GM19372 (cell line): ENCODE data around the gene GYG1.
"Not testable (repeated sequence)": the region's sequence is repeated elsewhere in the genome, so short reads cannot be mapped to it uniquely, and the experiment has no call there.

Experiments
- ATAC-seq: cut with Tn5 transposase; IDR thresholded peaks from one replicate; pipeline ENCODE4 v1.9.1; 2021; ENCODE audit warnings: mild to moderate bottlenecking, low read depth, moderate library complexity; ENCODE audit not compliant: unreplicated experiment

Gene GYG1

DNA sequence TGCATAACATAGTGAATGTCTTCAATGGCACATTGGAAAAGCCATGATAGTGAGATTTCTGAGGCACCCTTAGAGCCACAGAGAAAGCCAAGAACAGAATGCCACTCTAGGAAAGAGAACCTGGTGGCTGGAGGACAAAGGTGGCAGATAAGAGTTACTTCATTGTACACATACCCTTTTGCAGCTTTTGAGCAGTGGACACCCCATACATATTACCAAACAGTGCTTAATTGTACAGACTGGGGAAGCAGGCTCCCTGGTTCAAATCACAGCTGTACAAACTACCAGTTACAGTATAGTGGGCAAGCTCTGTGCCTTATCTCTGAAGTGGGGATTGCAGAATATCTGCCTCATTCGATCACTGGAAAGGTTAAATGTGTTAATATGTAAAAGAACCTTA, 10.1 kb upstream of the GYG1 start:
- ATAC-seq, result no peak

DNA sequence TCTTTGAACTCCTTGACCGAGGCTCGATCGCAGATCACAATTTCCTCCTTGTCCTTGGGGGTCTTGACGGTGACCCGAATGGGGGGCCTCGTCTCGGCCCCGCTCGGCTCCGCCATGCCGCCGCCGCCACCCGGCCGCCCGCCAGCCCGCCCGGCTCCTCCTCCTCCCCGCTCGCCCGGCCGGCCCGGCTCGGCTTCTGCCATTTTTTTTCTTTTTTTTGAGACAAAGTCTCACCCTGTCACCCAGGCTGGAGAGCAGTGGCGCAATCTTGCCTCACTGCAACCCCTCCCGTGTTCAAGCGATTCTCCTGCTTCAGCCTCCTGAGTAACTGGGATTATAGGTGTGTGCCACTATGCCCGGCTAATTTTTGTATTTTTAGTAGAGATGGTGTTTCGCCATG, 3.8 kb upstream of the GYG1 start:
- not testable (repeated sequence) for ATAC-seq

DNA sequence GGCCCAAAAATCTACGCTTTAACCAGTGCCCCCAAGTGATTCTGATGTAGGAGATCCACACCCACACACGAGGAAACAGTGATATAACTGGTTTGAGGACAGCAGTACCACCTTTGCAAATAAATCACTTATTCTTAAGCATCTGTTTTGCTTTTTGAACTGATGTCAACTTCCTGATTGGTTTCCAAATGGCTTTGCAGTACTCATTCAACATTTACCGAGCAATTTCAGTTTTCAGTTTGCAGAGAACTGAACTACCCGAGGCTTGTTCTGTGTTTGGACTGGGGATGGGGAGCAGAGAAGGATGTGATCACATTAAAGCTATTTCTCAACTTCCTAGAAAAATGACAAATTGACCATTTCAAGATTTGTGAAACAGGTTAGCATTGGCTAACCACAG, 1.1 kb upstream of the GYG1 start:
- no peak for ATAC-seq

DNA sequence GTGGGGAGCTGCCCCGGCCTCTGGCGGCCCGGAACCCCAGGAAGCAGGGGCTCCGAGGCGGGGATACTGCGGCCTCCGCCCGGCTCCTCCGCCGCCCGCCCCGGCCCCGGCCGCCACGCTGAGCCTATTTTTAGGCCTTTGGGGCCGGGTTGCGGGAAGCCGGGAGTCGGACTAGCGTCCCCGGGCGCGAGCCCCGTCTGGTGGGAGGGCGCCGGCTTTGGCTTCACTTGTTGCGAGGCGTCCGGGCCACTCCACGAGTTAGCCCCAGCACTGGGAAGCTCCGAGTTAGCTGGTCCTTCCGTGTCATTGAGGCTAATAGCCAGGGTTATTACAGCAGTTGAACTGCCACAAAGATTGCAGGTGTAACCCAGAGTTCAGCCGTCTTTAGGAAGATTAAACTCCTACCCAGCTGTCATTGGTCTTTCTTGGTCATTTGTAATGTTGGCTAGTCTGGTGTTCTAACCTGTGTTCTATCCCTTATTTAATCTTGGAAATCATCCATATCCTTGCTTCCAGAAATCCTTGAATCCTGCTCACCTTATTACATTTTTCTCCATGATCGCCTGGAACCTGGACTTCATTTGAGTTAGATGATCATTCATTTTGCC, 791 bp downstream of the GYG1 start:
- ATAC-seq, result peak; percentile 30

DNA sequence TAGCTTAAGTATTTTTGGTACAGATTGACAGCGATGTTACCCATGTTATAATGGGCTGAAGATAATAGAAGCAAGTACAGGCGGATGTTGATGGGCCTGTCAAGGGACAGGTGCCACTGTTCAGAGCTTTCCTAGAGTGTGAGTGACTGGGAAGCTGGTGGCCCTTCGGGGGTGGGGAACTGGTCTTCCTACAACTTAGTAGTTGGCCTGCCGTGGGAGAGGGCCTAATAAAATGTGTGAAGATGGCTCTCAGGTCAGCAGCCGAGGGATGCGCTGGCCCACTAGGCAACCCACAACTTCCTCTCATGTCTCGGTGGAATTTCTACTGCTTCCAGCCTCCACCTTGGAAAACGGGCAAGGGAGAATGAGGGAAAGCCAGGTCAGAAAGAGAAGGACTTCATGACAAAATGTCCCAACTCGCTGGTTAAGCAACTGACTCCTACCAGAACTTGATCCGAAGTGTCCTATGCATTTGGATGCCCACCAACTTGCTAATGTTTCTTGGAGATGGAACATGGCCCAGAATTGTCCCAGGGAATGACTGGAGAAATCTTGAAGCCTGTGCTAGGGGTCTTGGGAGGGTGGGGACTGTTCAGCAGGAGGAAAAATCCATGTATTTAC, 1.4 kb downstream of the GYG1 start:
- no peak for ATAC-seq

DNA sequence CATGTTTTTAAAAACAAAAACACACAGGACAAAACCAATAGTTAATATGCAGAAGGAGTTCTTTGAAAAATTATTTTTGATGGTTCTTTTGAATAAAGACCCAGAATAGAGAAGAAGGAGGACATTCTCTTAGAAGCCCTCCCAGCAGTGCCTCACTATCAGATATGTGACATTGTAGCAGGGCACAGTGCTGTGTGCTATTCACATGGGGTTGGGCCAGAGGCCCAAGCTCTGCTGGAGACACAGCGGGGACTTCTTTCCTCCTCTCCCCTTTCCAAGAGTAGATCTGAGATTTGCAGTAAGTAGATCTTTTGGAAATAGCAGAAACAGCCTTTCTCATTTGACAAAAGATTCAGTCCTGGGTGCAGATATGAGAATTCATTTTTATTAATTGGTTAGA, 6.3 kb downstream of the GYG1 start:
- no peak for ATAC-seq

DNA sequence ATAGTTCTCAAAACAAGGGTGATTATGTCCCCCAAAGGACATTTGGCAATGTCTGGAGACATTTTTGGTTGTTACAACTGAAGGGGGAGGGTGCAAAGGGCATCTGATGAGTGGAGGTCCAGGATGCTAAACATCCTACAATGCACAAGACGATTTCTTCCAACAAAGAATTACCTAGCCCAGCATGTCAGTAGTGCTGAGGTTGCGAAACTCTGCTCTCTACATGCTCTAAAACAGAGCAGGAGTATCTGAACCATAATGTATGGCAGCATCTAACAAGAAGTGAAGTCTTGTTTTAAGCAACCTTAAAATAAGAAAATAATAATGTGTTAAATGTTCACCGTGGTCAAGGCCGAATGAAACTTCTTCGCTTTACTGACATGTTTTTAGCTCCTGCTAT, 7.0 kb downstream of the GYG1 start:
- ATAC-seq, result no peak

DNA sequence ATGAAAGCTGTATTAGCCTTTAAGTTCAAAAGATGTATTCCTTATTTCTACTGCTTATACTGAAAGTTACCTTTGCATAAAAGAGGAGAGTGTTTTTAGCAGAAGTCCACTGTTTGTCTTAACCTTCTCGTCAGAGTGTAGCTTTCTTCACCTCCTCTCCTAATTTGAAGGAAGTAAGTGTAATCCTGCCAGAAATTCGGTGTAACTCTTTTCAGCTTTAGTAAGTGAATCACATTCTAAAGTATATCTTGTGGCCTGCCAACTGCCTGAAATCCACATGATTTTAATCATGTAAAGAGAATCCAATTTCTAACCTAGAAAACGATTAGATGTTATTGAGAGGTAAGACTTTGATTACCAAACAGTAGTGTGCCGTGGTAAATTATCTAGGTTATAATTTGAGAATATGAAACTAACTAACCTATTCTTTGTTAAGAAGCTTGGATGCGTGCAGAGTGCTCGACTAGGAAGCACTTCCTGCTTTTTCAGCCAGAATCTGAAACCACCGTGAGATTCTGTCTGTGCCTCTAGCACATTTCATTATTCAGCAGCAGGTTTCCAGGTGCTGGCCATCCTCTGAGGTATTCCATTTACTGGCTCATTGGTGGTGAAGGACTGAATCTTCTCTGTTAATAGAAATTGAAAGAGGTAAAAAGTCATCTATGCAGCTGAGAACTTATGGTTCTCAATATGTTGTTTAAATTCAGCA, 7.5 kb downstream of the GYG1 start:
- ATAC-seq, result no peak

DNA sequence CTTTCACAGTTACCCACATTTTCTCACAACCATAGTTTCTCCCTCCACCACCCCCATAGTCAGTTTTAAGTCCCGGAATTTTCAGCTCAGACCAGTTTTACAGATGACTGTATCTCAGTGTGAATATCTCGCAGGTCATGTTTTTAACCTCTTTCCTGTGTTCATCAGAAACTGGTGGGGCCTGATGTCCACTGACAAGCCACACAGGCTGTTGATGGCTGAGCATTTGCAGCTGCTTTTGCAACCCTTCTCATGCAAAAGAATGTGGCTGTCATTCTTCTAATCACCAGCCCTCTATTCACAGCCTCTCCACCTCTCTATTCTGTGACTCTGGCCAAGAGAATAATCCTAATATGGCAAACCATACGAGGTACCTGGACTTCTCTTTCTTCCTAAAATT, 8.5 kb downstream of the GYG1 start:
- ATAC-seq, result no peak

DNA sequence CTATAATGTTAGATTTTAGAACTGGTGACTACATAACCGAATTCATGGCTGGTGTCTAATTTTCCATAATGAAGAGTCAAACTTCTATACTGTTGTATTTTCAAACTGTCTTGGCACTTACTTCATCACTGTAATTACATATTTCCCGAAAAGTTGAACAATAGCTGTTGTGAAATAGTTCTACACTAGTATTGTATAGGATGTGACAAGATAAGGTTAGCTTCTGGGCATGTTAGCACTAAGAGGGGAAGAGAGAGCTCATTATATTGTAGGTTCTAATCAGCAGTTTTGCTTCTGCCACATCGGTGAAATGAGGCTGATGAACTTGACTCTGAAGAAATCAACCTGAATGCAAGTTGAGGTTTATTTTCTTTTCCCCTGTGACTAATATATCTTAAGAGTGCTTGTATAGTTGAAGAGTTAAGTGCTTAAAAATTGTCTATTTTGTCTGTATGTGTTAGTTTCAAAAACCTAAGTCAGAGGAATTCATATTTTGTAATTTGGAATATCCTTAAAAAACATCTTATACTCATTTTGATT, 8.9 kb downstream of the GYG1 start:
- ATAC-seq, result no peak

DNA sequence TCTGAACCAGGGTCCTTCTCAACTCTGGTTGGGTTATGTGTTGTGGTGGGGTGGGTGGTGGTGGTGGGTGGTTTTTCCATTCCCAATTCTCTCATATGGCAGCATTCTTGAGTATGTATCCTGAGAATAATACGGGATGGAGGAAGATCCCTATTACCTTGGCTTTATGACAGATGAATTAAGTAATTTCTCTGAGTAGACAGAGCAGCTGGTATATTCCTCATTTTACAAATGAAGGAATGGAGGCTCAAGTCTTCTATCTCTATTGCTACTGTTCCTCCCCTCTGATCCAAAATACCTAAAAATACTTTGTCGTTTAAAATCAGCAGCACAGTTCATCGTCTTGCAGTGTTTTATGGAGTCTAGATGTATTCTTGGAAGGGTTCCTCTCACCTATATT, 10.4 kb downstream of the GYG1 start:
- no peak for ATAC-seq

DNA sequence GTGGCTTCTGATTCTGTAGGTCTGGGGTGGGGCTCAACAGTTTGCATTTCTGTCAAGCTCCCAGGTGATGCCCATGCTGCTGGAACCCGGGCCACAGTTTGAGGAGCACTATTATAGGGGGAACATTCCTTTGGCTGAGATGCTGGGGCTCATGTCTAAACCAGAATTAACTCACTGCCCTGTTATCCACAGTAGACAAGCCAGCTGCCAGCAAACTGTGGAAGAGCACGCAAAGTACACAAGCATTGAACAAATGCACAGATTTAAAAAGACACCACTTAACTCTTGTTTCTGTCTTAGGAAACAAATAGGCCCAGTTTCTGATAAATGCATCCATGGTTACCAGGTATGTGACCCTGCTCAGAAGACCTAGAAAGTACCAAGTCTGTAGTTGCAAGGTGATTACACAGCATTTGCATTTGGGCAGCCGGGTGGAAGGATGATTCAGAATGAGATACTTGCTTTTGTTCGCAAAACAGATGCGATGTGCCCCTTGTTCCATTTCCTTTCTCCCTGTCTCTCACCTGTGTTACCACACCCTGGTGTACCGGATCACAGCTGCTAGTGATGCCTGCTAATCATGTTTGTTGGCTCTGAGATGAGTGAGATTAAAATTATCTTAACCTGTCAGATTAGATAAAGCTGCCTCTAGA, 12.4 kb downstream of the GYG1 start:
- ATAC-seq, result no peak

DNA sequence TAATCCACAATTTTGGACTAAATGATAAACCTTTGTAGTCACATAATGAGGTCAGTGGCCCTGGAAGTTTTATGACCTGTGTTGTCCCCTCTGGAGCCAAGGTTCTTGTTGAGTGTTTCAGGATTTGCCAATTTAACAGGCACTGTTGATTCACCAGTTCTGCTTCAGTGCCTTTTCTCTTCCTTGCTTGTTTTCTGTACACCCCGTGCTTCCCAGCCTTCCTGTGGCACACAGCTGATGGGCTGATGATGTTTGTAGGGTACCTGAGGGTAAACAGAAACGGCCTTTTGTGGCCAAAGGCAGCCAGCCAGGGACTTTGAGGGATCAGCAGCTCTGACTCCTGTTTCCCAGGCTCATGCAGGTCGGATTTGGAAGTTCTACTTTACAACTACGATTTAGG, 13.3 kb downstream of the GYG1 start:
- ATAC-seq, result no peak

DNA sequence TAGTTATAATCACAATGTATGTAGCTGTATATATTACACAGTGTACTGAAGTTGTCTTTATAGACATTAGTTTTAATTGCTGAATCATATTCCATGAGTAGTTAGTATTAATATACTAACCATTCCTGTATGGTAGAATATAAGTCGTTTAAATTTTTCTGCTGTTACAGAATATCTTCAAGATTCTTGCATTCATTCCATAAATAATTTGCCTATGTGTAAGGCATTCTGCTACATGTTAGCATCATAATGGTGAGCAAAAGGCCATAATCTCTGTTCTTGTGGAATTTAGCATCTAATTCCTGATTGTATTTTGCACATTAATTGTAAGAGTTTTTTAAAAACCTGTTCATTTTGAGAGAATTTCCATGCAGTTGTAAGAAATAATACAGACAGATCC, 14.1 kb downstream of the GYG1 start:
- no peak for ATAC-seq

DNA sequence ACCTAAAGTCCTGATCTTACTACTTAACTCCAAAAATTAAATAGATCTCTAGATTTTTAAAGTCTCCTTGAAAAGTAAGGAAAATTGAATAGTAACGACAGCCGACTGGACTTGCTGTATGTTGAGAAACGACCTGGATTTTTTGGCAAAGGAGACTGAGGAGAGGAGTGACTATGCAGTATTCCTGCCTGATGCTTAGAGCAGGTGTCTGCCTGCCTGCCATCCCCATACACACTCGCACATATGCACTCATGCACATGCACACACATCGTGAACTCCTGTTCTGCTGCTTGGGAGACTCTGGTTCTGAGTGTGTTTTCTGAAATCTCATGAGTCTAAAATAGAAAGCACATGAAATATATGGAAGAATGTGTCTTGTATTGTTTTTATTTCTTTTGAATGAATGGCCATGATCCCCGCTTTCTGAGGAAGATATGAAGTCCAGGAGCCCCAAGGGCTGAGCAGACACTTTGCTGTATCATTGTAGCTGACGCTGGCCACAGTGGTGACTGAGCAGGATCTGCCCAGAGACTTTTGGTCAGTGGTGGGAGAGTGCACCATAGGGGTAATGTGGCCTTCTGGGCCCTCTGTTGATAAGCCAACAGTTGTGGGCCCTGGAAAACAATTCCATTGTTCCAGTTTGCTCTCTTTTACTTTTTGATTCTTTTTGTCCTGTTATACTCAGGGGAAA, 16.4 kb downstream of the GYG1 start:
- no peak for ATAC-seq

DNA sequence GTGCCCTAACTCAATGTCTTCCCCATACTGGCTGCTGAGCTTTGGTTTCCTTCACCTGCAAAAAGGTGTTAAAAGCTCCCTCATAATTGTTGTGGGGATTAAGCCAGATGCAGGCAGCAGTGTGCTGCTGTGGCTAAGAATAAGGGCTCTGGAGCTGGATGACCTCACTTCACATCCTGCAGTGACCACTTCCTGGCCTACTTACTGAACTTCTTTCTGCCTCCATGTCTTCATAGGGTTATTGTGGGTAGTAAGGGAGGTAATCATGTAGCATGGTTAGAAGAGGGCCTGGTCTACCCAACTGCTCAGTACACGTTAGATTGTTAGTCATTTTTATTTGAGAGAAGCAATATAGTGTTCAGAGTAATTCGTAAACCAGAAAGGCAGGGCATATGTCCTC, 18.4 kb downstream of the GYG1 start:
- ATAC-seq, result peak; percentile 63

DNA sequence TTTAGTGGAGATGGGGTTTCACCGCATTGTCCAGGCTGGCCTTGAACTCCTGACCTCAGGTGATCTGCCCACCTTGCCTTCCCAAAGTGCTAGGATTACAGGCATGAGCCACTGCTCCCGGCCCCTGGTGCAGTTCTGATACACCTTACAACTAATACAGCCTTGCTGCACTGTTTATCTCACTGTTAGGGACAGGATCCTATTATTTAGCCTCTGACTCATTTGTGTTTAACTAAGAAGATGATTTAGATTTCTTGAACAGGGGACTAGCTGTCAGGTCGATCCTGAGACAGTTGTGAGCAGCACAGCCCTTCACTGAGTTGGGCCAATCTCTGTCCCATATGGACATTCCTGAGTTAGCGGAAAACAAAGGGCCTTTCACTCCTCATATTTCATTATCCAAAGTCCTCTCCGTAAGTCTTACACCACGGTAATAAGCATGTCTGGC, 19.2 kb downstream of the GYG1 start:
- ATAC-seq, result no peak

DNA sequence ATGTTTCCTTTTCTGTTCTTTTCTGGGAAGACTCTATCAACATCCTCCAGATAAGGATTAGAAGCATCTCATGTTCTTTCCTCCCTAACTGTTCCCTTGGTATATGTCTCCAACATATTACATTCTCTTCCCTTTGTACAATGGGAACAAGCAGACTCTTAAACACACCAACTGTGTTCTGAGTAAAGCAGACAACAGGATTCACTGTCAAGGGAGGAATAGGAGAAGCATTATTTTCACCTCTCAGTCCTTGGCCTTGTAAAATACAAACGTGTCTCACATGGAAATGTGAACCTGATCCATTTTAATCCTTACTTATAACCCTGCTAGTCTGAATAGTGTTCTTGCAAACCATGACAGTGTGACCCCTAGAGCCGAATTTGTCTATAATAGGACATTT, 19.6 kb downstream of the GYG1 start:
- no peak for ATAC-seq

DNA sequence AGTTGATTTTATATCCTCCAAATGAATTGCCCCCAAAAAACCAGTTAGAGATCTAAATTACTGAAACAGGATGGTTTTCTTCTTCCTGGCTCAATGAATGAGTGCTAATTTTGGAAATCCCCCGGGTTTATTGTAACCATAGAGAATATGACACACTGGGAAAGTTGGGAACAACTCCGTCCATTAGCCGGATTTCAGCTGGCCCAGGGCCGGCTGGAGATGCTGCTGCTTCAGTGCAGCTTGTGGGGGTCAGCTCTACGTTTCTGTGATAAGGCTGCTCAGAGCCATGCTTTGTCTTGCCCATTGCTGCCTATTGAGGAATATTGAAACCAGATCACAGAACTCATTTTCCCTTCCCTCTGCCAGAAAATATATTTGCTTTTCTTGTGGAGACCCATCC, 20.3 kb downstream of the GYG1 start:
- no peak for ATAC-seq

DNA sequence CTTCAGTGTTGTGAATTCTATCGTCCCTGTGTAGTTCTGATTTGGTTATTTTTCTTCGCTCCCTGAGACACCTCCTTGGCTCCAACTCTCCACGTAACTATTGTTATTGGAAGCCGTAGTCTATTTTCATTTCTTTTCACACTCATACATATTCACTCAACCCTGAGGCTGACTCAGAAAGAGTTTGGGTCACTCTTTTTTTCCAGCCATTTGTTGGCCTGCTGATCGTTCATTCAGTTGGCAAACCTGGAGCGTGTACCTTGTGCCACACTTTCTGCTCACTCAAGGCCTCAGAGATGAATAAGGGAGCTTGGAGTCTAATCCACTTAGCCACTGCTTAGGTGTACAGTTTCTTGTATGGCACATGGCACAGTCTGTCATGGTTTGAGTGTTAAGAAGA, 22.4 kb downstream of the GYG1 start:
- no peak for ATAC-seq

DNA sequence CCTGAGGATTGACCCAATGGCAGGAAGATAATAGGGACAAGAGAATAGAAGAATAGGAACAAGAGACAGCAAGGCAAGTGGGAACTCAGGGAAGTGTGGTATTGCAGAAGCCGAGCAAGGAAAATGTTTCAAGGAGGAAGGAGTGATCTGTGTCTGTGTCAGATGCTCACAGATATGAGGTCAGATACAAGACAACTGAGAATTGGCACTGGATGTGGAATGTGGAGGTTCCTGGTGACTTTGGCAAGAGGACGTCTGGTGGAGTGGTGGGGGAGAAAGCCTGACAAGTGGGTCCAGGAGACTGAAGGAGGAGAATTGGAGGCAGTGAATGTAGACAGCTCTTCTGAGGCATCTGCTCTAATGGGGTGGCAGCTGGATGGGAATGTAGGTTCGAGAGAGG, 24.1 kb downstream of the GYG1 start:
- ATAC-seq, result no peak
